SHP77 treated with DMSO at 0.1 percent for 48 hours (cell line): ENCODE measurements around the gene CEACAM7.
"Not testable (repeated sequence)": the region's sequence is repeated elsewhere in the genome, so short reads cannot be mapped to it uniquely, and the experiment has no call there.

Experiments
- DNase-seq: peaks from one replicate; lab custom pipeline; 2025; lab: John Stamatoyannopoulos, UW

The CEACAM7 gene

DNA sequence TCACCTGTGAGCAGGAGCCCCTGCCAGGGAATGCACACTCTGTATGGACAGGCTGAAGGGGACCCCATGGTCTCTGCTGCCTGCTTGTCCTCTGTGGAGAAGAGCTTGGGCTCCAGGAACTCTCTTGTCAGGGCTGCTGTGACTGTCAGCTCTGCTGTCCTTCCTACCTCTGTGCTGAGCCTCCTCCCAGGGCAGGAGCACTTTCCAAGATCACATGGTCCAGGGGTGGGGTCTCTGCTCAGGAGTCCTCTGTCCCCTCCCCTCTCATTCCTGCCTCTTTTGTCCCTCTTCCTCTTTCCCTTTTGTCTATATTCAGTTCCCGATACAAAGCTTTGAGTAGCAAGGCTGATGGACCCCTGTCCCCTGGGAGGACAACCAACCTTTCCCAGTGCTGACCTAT, at the start of gene CEACAM7:
Gene CEACAM7 (minus strand): TSS at position 173 of the 400 bp plus-strand sequence. CDS start 105 bp downstream, at position 68.
- no peak for DNase-seq

DNA sequence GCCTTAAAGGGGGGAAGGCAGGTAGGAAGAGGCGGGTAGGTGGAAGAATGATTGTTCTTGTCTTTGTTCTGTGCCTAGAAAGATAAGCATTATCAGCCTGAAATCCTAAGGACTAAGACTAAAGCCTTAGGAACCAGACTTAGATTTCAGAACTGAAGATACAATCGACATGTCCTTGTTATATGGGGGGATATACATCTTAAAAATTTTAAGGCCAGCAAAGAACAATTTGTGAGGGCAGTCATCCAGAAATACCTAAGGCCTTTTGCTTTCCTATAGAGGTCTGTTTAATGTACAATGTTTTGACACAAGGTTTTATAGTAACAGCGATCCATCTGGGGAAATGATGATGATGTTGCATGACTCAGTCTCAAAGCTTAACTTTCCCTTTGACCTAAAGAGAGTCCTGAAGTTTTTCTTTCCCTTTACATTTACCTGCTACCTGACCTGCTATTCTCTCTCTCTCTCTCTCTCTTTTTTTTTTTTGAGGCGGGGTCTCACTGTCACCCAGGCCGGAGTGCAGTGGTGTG, 47.1 kb upstream of the CEACAM7 start:
- DNase-seq = no peak

DNA sequence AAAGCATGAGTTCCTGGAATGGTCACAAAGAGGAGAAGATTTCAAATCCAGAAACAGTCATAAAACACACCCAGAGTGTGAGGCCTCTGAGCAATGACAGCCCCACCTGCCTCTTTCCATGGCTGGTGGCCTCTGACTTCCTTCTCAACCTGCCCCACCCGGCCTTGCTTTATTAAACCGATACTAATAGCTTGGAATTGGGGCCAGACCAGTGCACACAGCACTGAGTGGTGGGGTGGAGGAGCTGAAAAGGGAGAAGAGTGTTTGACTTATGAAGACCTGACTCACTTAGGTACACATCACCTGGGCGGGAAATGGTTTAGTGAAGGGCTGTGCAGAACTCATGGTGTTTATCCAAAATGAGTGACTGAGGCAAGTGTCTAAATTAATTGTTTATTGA, 46.5 kb upstream of the CEACAM7 start:
- DNase-seq = no peak

DNA sequence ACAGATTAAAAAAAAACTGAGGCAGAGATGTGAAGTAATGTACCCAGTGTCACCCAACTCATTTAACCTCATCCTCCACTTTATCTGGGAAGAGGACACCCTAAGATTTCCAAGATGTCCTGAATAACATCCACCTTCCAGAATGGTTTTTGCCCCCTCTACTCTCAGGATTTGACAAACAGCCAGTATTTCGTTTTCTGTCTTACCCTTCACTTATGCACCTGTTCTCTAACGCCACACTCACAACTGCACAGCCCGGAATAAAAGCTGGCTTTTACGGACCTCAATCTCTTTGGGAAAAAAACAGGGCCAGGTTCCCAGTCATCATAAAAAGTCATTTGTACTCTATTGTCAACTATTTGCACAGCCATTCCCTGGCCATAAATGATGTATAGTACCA, 46.1 kb upstream of the CEACAM7 start:
- DNase-seq = no peak

DNA sequence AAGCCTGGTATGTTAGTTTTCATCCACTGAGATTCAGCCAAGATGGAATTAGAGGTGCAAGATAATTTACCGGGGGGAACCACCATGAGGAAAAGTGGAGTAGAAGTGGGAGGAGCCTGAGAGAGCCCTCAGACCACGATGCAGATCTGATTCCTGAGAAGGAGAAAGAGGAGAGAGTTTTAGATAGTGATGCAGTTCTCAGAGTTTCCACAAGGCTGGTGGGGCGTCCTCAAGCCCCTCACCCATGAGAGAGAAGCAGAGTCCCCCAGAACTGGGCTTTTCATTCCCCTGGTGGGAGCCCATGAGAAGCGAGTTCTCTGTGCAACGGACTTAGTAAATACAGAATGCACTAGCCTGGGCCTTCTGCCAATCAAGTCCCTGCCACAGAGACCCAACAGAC, 38.4 kb upstream of the CEACAM7 start:
- DNase-seq = no peak

DNA sequence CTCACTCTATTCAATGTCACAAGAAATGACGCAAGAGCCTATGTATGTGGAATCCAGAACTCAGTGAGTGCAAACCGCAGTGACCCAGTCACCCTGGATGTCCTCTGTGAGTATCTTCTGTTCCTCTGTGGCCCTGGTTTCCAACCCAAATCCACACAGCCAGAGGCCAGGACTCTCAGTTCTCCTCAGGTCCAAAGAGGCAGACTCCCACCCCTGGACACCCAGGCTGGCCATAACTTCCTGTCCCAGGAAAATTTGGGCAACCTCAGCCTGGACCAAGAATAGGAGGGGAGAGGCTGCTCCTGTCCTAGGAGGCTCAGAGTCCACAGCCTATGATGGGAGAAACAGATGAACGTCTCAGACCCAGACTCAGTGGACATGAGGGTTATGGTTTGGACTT, 32.0 kb upstream of the CEACAM7 start:
- DNase-seq = no peak

DNA sequence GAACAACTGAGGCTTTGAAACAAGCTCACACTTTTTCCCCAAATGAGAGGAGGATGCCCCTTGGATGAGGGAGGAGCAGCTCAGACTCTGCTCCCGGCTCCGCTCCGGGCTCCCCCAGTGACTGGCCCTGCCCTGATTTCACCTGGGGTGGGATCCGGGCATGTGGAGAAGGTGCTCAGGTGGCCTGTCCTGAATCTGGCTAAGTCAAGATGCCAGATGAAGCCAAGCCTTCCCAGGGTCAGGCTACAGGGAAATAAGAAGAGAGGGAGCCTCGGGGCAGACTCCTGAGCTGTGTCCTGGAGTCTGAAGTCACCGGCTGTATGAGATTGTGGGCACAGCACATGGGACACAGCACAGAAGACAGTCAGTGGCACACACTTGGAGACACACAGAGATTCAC, 30.7 kb upstream of the CEACAM7 start:
- DNase-seq = no peak

DNA sequence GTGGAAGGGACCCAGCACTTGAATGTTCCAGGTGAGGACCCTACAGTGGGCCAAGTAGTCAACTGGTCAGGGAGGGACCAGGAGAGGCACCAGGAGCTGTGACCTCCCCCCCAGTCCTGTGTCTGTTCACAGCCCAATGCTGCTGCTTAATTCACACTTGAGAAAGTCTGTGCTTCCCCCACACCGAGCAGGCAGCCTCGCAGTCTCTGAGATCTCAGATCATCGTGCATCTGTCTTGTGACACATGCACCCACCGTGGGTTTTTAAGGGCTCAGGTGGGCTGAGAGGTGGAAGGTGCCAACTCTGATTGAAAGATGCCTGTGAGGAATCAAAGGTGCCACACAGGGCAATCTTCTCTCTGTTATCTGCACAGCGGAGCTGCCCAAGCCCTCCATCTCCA, 26.5 kb upstream of the CEACAM7 start:
- no peak for DNase-seq

DNA sequence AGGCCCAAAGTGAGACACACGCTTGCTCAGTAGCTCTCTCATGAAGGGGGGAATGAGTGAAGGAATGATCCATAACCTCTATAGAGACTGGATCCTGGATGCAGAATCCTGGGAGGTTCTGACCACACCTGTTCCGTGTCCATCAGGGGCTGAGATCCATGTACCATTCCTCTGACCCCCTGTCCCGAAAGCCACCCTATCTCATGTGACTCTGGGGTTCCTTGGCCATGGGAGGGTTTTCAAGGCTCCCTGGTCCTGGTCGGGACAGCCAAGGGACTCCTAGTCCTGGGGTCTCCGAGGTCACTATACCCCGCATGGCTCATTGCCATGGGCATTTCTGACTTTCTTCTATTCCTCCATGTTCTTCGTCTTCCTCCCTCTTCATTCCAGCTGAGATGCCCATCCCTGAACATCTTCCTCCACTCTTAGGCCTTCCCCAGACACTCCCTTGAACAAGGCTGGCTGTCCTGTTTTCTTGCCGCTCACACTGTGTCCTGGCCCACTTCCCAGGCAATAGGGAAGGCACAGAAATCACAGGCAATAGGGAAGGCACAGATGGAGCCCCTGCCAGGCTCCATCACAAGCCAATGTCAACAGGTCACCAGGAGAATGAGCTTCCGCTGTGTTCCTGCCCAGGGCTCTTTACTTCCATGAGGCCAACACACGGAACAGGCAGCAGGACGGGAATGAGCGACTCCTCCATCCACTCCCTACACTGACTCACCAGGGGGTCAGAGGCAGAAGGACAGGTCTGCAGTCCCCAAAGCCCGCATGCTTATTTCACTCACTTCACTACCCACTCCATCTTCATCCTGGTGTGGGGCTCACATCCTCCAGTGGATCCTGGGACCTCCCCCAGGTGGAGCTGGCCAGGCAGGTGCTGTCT, 23.5 kb upstream of the CEACAM7 start:
- no peak for DNase-seq

DNA sequence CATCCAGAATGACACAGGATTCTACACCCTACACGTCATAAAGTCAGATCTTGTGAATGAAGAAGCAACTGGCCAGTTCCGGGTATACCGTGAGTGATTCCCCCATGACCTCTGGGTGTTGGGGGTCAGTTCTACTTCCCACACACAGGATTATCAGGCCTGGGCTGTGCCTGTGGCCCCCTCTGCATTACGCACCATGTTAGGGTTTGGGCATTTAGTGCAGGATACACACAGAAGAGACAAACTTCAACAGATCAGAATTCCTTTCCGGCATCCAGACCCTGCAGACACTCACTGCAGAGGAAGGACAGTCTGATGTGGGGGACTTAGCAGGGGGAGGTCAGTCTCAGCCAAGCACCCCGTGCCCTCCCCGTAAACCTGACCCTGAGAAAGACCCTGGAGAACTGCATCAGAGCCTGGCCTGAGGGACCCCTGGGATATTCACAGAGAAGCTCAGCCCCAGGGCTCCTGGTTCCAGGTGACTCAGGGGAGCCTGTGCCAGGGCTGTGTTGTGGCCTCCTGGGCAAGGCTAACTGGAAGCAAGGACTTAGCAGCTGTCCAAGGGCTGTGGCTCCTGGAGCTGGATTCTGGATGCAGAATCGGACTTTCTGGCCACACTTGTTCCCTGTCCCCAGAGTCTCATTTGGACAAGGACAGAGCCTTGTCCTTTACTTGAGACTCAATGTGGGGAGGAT, 22.0 kb upstream of the CEACAM7 start:
- no peak for DNase-seq

DNA sequence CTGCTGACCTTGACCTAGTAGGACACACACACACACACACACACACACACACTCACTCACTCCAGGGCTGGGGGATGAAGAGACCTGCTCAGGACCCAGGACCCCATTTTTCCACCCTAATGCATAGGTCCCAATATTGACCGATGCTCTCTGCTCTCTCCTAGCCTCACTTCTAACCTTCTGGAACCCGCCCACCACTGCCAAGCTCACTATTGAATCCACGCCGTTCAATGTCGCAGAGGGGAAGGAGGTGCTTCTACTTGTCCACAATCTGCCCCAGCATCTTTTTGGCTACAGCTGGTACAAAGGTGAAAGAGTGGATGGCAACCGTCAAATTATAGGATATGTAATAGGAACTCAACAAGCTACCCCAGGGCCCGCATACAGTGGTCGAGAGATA, 21.4 kb upstream of the CEACAM7 start:
- not testable (repeated sequence) for DNase-seq

DNA sequence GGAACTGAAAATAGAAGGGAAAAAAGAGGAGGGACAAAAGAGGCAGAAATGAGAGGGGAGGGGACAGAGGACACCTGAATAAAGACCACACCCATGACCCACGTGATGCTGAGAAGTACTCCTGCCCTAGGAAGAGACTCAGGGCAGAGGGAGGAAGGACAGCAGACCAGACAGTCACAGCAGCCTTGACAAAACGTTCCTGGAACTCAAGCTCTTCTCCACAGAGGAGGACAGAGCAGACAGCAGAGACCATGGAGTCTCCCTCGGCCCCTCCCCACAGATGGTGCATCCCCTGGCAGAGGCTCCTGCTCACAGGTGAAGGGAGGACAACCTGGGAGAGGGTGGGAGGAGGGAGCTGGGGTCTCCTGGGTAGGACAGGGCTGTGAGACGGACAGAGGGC, 20.4 kb upstream of the CEACAM7 start, which contains the start of gene CEACAM5:
Gene CEACAM5 (plus strand): TSS at position 146 of the 400 bp plus-strand sequence. CDS start 106 bp downstream, at position 252.
- DNase-seq = no peak

DNA sequence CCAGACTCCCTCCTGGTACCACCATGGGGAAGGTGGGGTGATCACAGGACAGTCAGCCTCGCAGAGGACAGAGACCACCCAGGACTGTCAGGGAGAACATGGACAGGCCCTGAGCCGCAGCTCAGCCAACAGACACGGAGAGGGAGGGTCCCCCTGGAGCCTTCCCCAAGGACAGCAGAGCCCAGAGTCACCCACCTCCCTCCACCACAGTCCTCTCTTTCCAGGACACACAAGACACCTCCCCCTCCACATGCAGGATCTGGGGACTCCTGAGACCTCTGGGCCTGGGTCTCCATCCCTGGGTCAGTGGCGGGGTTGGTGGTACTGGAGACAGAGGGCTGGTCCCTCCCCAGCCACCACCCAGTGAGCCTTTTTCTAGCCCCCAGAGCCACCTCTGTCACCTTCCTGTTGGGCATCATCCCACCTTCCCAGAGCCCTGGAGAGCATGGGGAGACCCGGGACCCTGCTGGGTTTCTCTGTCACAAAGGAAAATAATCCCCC, 19.9 kb upstream of the CEACAM7 start:
- DNase-seq = no peak

DNA sequence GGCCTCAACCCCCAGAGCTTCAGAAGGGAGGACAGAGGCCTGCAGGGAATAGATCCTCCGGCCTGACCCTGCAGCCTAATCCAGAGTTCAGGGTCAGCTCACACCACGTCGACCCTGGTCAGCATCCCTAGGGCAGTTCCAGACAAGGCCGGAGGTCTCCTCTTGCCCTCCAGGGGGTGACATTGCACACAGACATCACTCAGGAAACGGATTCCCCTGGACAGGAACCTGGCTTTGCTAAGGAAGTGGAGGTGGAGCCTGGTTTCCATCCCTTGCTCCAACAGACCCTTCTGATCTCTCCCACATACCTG, 19.4 kb upstream of the CEACAM7 start:
- DNase-seq = no peak

DNA sequence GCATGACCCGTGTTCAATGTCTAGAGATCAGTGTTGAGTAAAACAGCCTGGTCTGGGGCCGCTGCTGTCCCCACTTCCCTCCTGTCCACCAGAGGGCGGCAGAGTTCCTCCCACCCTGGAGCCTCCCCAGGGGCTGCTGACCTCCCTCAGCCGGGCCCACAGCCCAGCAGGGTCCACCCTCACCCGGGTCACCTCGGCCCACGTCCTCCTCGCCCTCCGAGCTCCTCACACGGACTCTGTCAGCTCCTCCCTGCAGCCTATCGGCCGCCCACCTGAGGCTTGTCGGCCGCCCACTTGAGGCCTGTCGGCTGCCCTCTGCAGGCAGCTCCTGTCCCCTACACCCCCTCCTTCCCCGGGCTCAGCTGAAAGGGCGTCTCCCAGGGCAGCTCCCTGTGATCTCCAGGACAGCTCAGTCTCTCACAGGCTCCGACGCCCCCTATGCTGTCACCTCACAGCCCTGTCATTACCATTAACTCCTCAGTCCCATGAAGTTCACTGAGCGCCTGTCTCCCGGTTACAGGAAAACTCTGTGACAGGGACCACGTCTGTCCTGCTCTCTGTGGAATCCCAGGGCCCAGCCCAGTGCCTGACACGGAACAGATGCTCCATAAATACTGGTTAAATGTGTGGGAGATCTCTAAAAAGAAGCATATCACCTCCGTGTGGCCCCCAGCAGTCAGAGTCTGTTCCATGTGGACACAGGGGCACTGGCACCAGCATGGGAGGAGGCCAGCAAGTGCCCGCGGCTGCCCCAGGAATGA, 18.9 kb upstream of the CEACAM7 start:
- DNase-seq = no peak

DNA sequence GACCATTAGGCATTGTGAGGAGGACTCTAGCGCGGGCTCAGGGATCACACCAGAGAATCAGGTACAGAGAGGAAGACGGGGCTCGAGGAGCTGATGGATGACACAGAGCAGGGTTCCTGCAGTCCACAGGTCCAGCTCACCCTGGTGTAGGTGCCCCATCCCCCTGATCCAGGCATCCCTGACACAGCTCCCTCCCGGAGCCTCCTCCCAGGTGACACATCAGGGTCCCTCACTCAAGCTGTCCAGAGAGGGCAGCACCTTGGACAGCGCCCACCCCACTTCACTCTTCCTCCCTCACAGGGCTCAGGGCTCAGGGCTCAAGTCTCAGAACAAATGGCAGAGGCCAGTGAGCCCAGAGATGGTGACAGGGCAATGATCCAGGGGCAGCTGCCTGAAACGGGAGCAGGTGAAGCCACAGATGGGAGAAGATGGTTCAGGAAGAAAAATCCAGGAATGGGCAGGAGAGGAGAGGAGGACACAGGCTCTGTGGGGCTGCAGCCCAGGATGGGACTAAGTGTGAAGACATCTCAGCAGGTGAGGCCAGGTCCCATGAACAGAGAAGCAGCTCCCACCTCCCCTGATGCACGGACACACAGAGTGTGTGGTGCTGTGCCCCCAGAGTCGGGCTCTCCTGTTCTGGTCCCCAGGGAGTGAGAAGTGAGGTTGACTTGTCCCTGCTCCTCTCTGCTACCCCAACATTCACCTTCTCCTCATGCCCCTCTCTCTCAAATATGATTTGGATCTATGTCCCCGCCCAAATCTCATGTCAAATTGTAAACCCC, 17.5 kb upstream of the CEACAM7 start:
- no peak for DNase-seq

DNA sequence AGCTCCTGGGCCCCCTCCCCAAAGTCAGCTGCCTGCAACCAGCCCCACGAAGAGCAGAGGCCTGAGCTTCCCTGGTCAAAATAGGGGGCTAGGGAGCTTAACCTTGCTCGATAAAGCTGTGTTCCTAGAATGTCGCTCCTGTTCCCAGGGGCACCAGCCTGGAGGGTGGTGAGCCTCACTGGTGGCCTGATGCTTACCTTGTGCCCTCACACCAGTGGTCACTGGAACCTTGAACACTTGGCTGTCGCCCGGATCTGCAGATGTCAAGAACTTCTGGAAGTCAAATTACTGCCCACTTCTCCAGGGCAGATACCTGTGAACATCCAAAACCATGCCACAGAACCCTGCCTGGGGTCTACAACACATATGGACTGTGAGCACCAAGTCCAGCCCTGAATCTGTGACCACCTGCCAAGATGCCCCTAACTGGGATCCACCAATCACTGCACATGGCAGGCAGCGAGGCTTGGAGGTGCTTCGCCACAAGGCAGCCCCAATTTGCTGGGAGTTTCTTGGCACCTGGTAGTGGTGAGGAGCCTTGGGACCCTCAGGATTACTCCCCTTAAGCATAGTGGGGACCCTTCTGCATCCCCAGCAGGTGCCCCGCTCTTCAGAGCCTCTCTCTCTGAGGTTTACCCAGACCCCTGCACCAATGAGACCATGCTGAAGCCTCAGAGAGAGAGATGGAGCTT, 15.7 kb upstream of the CEACAM7 start:
- DNase-seq = no peak

DNA sequence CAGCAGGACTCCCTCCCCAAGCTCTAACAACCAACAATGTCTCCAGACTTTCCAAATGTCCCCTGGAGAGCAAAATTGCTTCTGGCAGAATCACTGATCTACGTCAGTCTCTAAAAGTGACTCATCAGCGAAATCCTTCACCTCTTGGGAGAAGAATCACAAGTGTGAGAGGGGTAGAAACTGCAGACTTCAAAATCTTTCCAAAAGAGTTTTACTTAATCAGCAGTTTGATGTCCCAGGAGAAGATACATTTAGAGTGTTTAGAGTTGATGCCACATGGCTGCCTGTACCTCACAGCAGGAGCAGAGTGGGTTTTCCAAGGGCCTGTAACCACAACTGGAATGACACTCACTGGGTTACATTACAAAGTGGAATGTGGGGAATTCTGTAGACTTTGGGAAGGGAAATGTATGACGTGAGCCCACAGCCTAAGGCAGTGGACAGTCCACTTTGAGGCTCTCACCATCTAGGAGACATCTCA, 14.1 kb upstream of the CEACAM7 start:
- no peak for DNase-seq

DNA sequence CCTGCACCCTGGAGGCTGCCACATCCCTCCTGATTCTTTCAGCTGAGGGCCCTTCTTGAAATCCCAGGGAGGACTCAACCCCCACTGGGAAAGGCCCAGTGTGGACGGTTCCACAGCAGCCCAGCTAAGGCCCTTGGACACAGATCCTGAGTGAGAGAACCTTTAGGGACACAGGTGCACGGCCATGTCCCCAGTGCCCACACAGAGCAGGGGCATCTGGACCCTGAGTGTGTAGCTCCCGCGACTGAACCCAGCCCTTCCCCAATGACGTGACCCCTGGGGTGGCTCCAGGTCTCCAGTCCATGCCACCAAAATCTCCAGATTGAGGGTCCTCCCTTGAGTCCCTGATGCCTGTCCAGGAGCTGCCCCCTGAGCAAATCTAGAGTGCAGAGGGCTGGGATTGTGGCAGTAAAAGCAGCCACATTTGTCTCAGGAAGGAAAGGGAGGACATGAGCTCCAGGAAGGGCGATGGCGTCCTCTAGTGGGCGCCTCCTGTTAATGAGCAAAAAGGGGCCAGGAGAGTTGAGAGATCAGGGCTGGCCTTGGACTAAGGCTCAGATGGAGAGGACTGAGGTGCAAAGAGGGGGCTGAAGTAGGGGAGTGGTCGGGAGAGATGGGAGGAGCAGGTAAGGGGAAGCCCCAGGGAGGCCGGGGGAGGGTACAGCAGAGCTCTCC, 13.5 kb upstream of the CEACAM7 start:
- DNase-seq = no peak
